GM18907 (cell line): ENCODE measurements around the gene MANBA.

ENCODE experiments used
- ATAC-seq: cut with Tn5 transposase; IDR thresholded peaks from one replicate; pipeline ENCODE4 v1.9.1; 2021; ENCODE audit warnings: mild to moderate bottlenecking, moderate library complexity; ENCODE audit not compliant: unreplicated experiment

The MANBA gene

GRCh38 chr4:102760645-102761295 lies at the start of gene MANBA:
Gene MANBA (minus strand): TSS chr4:102760968. CDS start chr4:102760894, 74 bp downstream.
- peak; percentile 94 for ATAC-seq

GRCh38 chr4:102809691-102810090 lies 48.9 kb upstream of the MANBA start:
- no peak for ATAC-seq

DNA sequence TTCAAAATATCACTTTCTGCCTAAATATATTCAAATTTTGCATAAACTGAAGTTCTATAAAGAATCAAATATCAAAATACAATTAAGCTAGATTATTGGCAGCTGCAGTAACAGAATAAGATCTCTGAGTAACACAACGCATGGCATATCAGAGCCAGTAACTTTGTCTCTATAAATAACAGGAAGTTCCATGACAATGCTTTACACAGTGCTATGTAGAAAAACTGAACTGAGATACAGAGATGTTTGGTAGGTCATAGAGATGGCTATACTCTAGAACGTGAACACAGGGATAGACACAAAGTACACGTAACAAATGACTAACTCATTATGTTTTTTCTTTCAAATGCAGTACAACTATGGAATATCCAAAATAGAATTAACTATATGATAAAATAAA lies 48.4 kb upstream of the MANBA start:
- ATAC-seq, result peak; percentile 68

GRCh38 chr4:102808009-102808408 lies 47.2 kb upstream of the MANBA start:
- no peak for ATAC-seq

DNA sequence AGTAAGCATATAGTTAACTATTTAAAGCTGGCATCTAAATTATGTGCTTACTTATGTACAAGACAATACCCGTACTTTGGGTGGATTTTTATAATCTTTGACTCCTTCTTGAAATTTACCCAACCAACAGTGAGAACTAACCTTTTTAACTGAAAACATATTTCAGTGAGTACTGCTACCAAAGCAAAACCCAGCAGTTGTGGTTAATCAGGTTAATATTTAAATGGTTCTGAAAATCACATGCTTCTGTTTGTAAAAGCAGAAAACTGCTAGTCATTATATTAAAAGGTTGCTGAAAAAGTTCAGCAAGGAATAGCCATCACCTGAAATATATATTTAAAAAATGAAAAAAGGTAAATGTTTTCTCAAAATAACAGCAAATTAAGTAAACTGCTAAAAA lies 46.6 kb upstream of the MANBA start:
- ATAC-seq, result peak; percentile 65

GRCh38 chr4:102799816-102800215 lies 39.0 kb upstream of the MANBA start:
- ATAC-seq, result no peak

DNA sequence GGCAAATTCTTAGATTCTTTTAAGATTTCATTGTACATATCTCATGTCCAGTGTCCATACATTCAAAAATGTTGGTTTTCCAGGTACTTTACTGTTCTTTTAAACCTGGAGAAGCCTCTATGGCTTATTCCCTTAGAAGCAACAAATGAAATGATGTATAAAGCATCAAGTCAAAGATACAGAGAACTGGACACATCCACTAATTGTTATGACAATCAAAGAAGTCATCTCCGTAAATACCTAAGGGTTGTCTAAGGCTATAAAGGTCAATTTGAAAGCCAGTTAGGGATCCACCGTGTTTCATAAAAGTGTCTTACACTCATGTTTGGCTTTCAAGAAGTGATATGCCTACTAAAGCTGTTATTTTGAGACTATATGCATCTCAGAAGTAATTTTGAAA lies 34.2 kb upstream of the MANBA start:
- ATAC-seq, result no peak

GRCh38 chr4:102792361-102792936 lies 31.7 kb upstream of the MANBA start:
- no peak for ATAC-seq

GRCh38 chr4:102791318-102791835 lies 30.6 kb upstream of the MANBA start:
- ATAC-seq, result no peak

- ATAC-seq, result no peak
Measured at GRCh38 chr4:102789317-102789717, 28.5 kb upstream of the MANBA start.

- ATAC-seq, result no peak
Measured at GRCh38 chr4:102787944-102788343, 27.2 kb upstream of the MANBA start.

DNA sequence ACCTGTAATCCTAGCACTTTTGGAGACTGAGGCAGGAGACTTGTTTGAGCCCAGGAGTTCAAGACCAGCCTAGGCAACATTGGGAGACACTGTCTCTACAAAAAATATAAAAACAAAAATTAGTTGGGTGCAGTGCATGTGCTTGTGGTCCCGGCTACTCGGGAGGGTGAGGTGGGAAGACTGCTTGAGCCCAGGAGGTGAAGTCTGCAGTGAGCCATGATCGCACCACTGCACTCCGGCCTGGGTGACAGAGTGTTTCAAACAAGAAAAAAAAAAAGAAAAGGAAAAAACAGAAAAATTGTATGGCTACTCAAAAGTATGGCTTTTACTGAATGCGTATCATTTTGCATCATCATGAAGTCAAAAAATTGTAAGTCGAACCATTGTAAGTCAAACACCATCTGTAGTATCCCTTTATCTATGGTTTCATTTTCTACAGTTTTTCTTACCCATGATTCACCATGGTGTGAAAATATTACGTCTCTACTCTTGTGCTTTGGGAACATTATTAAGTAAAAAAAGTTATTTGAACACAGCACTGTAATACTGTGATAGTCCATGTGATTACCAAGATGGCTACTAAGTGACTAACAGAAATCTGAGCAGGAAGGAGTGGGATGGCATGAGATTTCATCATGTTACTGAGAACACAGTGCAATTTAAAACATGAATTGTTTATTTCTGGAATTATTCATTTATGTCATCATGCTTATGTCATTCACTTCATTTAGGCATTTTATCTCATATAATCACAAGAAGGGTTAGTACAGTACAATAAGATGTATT lies 26.5 kb upstream of the MANBA start:
- ATAC-seq, result no peak

DNA sequence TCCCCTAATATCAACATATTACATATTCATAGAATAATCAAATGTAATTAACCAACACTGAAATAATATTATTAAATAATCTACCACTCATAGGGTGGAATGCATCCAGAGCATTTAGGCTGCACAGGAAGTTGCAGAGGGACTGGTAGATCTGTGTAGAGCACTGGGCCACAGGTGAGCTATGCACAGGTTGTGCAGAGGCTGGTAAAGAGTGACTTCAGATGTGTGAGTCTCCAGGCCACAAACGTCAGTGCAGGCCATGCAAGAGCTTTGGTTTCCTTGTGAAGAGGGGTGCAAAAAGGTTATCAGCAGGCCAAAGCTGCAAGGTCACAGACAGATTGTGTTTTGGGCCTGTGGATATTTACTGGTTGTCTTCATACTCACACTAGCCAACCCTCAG lies 25.5 kb upstream of the MANBA start:
- ATAC-seq, result no peak

GRCh38 chr4:102783006-102783405 lies 22.2 kb upstream of the MANBA start:
- no peak for ATAC-seq

- no peak for ATAC-seq
Measured at GRCh38 chr4:102781570-102781969, 20.8 kb upstream of the MANBA start.

DNA sequence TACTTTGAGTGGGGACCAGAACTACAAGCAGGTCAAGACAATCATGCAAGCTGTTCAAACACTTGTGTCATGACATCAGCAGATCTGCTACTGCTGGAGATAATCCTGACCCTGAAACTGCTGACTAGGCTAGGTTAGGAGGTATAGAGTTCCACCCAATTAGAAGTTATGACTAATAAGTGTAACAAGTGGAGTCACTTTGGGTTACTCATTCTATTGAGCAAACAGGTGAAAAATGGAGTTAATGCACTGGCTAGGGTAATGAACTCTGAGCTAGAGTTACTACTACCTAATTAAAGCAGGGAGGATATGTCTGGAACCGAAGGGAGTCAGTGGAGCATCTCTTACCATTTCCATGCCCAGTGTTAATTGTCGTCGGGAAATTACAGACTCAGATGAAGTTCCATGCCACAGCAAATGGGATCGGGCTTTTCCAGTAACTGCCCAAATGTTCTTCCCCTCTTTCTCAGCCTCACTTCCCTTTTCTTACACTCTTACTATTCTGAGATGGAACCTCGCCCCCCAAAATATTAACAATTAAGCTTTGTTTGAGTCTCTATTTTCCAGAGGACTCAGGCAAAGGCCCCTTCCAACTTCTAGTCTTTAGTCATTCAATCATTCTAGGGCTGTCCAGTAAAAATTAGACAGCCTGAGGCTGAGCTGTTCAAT lies 19.8 kb upstream of the MANBA start:
- peak; percentile 54 for ATAC-seq

DNA sequence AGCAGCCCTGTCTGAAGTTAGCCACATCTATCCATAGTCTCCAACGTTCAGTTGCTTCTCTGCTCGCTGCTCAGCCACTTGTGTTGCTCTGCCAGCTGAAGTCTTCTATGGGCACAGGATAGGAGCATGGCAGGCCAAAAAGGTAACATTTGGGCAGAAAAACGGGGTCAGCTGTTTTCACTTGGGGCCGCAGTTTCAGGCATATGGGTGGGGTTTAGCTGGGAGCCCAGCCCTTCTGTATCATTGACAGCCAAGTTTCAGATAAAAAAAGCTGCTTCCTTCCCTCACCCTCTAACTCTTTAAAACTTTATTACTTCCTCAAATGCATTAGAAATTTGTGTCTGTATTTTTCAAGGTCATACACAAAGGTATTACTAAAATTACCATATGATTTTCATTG lies 18.4 kb upstream of the MANBA start:
- no peak for ATAC-seq

DNA sequence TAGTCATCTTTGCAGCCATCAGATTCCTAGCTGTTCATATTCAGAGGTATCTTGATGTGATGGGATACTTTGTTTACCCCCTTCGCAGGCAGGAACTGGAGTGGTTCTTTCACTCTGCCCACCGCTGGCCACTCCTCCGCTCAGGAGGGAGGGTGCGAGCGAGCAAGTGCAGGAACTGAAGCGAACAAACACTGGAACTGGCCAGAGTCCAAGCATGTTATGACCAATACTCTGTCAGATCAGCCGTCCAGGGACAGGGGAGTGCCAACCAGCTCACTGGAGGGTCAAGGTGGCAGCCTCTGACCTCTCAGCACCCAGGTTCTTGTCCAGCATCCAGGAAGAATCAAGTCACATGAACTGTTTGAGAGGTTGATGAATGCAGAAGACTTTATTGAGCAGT lies 18.0 kb upstream of the MANBA start:
- no peak for ATAC-seq

DNA sequence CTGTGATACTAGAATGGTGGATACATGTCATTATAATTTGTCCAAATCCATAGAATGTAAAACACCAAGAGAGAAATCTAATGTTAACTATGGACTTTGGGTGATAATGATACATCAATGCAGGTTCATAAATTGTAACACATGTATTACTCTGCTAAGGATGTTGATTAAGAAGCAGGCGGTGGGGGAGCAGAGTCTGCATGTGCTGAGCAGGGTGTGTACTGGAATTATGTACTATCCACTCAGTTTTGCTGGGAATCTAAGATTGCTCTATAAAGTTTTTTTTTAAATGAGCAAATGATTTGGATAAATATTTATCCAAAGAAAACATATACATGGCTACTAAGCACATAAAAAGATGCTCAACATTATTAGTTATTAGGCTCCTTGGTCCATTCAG lies 15.0 kb upstream of the MANBA start:
- no peak for ATAC-seq

DNA sequence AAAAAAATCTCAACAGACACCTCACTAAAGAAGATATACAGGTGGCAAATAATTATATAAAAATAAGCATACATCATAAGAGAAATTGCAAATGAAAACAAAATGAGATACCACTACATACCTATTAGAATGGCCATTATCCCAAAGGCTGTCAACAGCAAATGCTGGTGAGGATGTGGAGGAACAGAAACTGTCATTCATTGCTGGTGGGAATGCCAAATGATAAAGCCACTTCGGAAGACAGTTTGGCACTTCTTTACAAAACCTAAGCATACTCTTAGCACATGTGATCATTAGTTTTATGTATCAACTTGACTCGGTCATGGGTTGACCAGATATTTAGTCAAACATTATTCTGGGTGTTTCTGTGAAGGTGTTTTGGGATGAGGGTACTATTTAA lies 13.5 kb upstream of the MANBA start:
- ATAC-seq, result no peak

DNA sequence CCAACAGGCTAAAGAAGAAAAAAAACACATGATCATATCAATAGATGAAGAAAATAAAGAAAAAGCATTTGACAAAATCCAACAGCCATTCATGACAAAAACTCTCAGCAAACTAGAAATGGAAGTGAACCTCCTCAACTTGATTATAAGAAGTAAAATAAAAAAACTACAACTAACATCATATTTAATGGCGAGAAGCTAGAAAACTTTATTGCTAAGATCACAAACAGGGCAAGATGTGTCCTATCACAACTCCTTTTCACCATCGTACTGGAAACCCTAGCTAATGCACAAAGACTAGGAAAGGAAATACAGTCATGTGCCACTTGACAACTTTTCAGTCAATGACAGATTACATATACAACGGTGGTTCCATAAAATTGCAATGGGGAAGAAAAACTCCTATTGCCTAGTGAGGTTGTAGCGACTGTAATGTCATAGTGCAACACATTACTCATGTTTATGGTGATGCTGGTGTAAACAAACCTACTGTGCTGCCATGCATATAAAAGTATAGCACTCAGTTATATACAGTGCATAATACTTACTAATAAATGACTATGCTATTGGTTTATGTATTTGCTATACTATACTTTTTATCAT lies 12.1 kb upstream of the MANBA start:
- ATAC-seq, result no peak
